K562 (cell line): ENCODE data around the gene MIEF1. TPM values are rescaled to one million over a fixed set of nuclear protein-coding genes. Genes with fewer than 3 reads are reported as not detected.
A peak's percentile ranks its signal among the peaks of the same experiment; 100 is the strongest.

Source experiments
- BRF1 ChIP-seq: IDR thresholded peaks from 3 replicates; pipeline ENCODE4 v1.6.1; 2011; ENCODE audit warnings: borderline replicate concordance, mild to moderate bottlenecking; ENCODE audit not compliant: insufficient read length; ENCODE audit errors: extremely low read depth
- CHD2 ChIP-seq: IDR thresholded peaks from 2 replicates; pipeline ENCODE4 v1.6.1; 2011; ENCODE audit warnings: low read depth, low read length
- ELF4 ChIP-seq: fragments of 450-650 bp; formaldehyde crosslinking; IDR thresholded peaks from 2 replicates; pipeline ENCODE4 v1.4.0; 2022; ENCODE audit warnings: missing genetic modification characterization
- HNRNPLL ChIP-seq: fragments of 200-400 bp; formaldehyde crosslinking; IDR thresholded peaks from 2 replicates; pipeline ENCODE4 v1.6.1; 2017; ENCODE audit warnings: low read length, low read depth, mild to moderate bottlenecking; ENCODE audit not compliant: poor library complexity, severe bottlenecking
- IFI16 ChIP-seq: fragments of 250-450 bp; sonication (Bioruptor Pico); IDR thresholded peaks from 2 replicates; pipeline ENCODE4 v2.1.2; 2022; ENCODE audit warnings: mild to moderate bottlenecking, inconsistent platforms
- ILF3 ChIP-seq: fragments of 450-650 bp; IDR thresholded peaks from 2 replicates; pipeline ENCODE4 v1.6.1; 2018; ENCODE audit warnings: antibody characterized with exemption, mild to moderate bottlenecking, moderate library complexity, borderline replicate concordance
- LARP7 ChIP-seq: fragments of 450-650 bp; IDR thresholded peaks from 2 replicates; pipeline ENCODE4 v1.6.1; 2016
- MED1 ChIP-seq: sonication (generic); formaldehyde crosslinking; IDR thresholded peaks from 2 replicates; pipeline ENCODE4 v1.8.1; 2023; ENCODE audit warnings: missing genetic modification reagents, borderline replicate concordance
- MEF2A ChIP-seq: IDR thresholded peaks from 2 replicates; pipeline ENCODE4 v1.6.1; 2011; ENCODE audit warnings: low read depth, mild to moderate bottlenecking, low read length, moderate library complexity; ENCODE audit not compliant: control insufficient read depth
- NCOA4 ChIP-seq: fragments of 450-650 bp; IDR thresholded peaks from 2 replicates; pipeline ENCODE4 v1.6.1; 2018; ENCODE audit warnings: mild to moderate bottlenecking; ENCODE audit not compliant: partially characterized antibody
- NEUROD1 ChIP-seq: fragments of 150-350 bp; IDR thresholded peaks from 2 replicates; pipeline ENCODE4 v1.6.1; 2014; ENCODE audit warnings: borderline replicate concordance, low read length, low read depth; ENCODE audit not compliant: partially characterized antibody
- OTX1 ChIP-seq: fragments of 450-650 bp; formaldehyde crosslinking; IDR thresholded peaks from 2 replicates; pipeline ENCODE4 v1.4.0; 2022; ENCODE audit warnings: mild to moderate bottlenecking
- POLR2AphosphoS2 ChIP-seq: IDR thresholded peaks from 2 replicates; pipeline ENCODE4 v1.6.1; 2012; ENCODE audit warnings: low read length, improper control_type of control experiment
- POLR3G ChIP-seq: IDR thresholded peaks from 2 replicates; pipeline ENCODE4 v1.6.1; 2011; ENCODE audit not compliant: insufficient read length, insufficient replicate concordance; ENCODE audit errors: extremely low read depth
- RBM25 ChIP-seq: fragments of 200-400 bp; formaldehyde crosslinking; IDR thresholded peaks from 2 replicates; pipeline ENCODE4 v1.6.1; 2018; ENCODE audit warnings: low read length, low read depth, moderate library complexity; ENCODE audit not compliant: severe bottlenecking
- SMAD3 ChIP-seq: fragments of 450-650 bp; formaldehyde crosslinking; conservative IDR thresholded peaks from 2 replicates; pipeline ENCODE4 v1.4.0; 2020; ENCODE audit warnings: mild to moderate bottlenecking
- SMARCA4 ChIP-seq: fragments of 450-650 bp; IDR thresholded peaks from 2 replicates; pipeline ENCODE4 v1.6.1; 2016
- SNRNP70 ChIP-seq: fragments of 200-400 bp; formaldehyde crosslinking; optimal IDR thresholded peaks from 2 replicates; pipeline ENCODE3; 2017; ENCODE audit warnings: low read depth, low read length
- TCF3 ChIP-seq: sonication (generic); formaldehyde crosslinking; IDR thresholded peaks from 2 replicates; pipeline ENCODE4 v1.4.0; 2020; ENCODE audit warnings: mild to moderate bottlenecking, missing genetic modification reagents
- WHSC1 ChIP-seq: IDR thresholded peaks from one replicate; pipeline ENCODE4 v1.6.1; 2012; ENCODE audit warnings: low read length, control low read depth, inconsistent platforms
- ZBTB17 ChIP-seq: fragments of 450-650 bp; formaldehyde crosslinking; IDR thresholded peaks from 2 replicates; pipeline ENCODE4 v1.4.0; 2020; ENCODE audit warnings: mild to moderate bottlenecking
- ZKSCAN8 ChIP-seq: fragments of 200-800 bp; sonication (Bioruptor generic); IDR thresholded peaks from 2 replicates; pipeline ENCODE4 v1.6.1; 2016; ENCODE audit warnings: missing genetic modification characterization, missing compliant biosample characterization
- ZNF121 ChIP-seq: sonication (generic); formaldehyde crosslinking; conservative IDR thresholded peaks from 2 replicates; pipeline ENCODE4 v1.8.0; 2022; ENCODE audit warnings: missing genetic modification reagents
- ZNF140 ChIP-seq: fragments of 250-450 bp; sonication (Bioruptor Pico); IDR thresholded peaks from 2 replicates; pipeline ENCODE4 v1.8.0; 2021; ENCODE audit warnings: moderate library complexity, mild to moderate bottlenecking, inconsistent platforms
- ZNF146 ChIP-seq: IDR thresholded peaks from one replicate; pipeline ENCODE4 v1.6.1; 2018; ENCODE audit warnings: missing compliant biosample characterization; ENCODE audit not compliant: unreplicated experiment
- ZNF3 ChIP-seq: fragments of 250-450 bp; sonication (Bioruptor Pico); IDR thresholded peaks from 2 replicates; pipeline ENCODE4 v1.5.0; 2021; ENCODE audit warnings: mild to moderate bottlenecking, moderate library complexity
- ZNF395 ChIP-seq: fragments of 200-800 bp; sonication (Bioruptor generic); IDR thresholded peaks from 2 replicates; pipeline ENCODE4 v1.6.1; 2017; ENCODE audit warnings: missing genetic modification characterization, missing compliant biosample characterization
- ZNF507 ChIP-seq: conservative IDR thresholded peaks from 2 replicates; pipeline ENCODE4 v1.6.1; 2017; ENCODE audit warnings: missing genetic modification characterization, missing compliant biosample characterization
- ZNF655 ChIP-seq: fragments of 250-450 bp; sonication (Bioruptor Pico); IDR thresholded peaks from 2 replicates; pipeline ENCODE4 v1.5.0; 2021
- polyA plus RNA-seq, 8 experiments: library from polyadenylated mRNA; depleted of rRNA in 4 of 8; stranded (reverse) in 5 of 8; unstranded in 3 of 8; fragments of >200 nt; fragmentation: Nextera tagmentation in 2 of 8; fragmentation: Illumina TruSeq in 1 of 8; extraction: Ambion mirVana in 2 of 8; extraction: Trizol in 1 of 8; gene quantifications; 2 replicates each; pipeline versions ENCODE4 v1.2.1 to v1.2.3, GENCODE V29; 2011 to 2014; ENCODE audit warnings: inconsistent platforms in 1 of 8, missing spikeins in 1 of 8
- total RNA-seq, 7 experiments: library from RNA; depleted of rRNA in 6 of 7; stranded (reverse); fragments of >200 nt in 6 of 7; fragmentation: Illumina TruSeq in 2 of 7; extraction: Trizol in 2 of 7; gene quantifications; 2 replicates each; pipeline versions ENCODE4 v1.2.1 to v1.2.3, GENCODE V29; 2011 to 2021; ENCODE audit warnings: low replicate concordance in 1 of 7

MIEF1 gene
- total and polyA plus RNA-seq, 9 of the 15 experiments (the other 6 are each of a cell fraction or from before 2014, with no cell fraction given): 10.9 to 51.8 (median 25.5) TPM

DNA sequence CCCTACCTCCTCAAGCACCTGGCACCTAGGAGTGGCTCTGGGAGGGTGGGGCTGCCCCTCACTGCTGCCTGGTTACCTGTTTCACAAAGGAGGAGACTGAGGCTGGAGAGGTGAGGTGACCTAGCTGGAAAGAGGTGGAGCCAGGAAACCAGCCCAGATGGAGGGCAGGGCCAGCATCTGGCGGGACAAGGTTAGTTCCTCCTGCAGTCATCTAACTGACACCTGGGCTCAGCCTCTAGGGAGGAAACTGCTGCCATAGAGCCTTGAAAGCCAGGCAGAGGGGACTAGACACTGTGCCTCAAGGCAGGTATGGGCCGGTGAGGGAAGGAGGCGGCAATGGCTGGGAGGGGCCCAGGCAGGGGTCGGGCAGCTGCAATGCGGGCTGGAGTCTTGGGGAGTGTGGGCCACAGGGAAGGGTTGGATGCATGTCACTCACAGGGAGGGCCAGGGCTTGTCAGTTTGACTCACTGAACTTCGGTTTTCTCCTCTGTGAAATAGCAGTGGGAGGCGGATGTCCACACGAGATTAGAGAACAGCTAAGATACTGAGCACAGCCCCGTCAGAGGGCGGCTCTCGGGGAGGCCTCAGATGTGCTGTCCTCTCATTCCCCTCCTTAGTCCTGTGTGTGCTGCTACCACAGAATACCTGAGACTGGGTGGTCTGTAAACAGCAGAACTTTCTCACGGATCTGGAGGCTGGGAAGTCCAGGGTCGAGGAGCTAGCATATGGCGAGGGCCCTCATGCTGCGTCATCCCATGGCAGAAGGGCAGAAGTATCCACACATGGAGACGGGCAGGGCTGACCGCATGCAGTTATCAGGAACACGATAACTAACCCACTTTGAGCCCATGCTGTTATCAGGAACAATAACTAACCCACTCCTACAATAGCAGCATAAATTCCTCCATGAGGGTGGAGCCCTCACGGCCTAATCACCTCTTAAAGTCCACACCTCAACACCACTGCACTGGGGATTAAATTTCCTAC lies 29.2 kb upstream of the MIEF1 start (continued):
- TF ChIP-seq ZNF140 (CRISPR knock-in tag) (no peak), RBM25 (no peak), TCF3 (CRISPR knock-in tag) (peak; percentile 80), ZNF121 (CRISPR knock-in tag) (no peak), MEF2A (no peak), ZNF655 (no peak), OTX1 (CRISPR knock-in tag) (no peak), POLR2AphosphoS2 (no peak), ZBTB17 (CRISPR knock-in tag) (no peak), NEUROD1 (no peak), ILF3 (no peak), HNRNPLL (no peak), ZNF146 (no peak), LARP7 (no peak), ELF4 (no peak), WHSC1 (no peak), ZNF507 (tag) (no peak), NCOA4 (no peak), BRF1 (no peak), ZNF3 (CRISPR knock-in tag) (no peak), MED1 (CRISPR knock-in tag) (no peak), POLR3G (no peak), SMAD3 (CRISPR knock-in tag) (no peak), CHD2 (peak; percentile 40; the same call in 1 of the 2 replicates), SNRNP70 (no peak), ZKSCAN8 (CRISPR knock-in tag) (no peak), IFI16 (CRISPR knock-in tag) (no peak), ZNF395 (CRISPR knock-in tag) (no peak), SMARCA4 (peak; percentile 78)
